Measurements from ENCODE around the gene TGFB1.

The TGFB1 gene

DNA sequence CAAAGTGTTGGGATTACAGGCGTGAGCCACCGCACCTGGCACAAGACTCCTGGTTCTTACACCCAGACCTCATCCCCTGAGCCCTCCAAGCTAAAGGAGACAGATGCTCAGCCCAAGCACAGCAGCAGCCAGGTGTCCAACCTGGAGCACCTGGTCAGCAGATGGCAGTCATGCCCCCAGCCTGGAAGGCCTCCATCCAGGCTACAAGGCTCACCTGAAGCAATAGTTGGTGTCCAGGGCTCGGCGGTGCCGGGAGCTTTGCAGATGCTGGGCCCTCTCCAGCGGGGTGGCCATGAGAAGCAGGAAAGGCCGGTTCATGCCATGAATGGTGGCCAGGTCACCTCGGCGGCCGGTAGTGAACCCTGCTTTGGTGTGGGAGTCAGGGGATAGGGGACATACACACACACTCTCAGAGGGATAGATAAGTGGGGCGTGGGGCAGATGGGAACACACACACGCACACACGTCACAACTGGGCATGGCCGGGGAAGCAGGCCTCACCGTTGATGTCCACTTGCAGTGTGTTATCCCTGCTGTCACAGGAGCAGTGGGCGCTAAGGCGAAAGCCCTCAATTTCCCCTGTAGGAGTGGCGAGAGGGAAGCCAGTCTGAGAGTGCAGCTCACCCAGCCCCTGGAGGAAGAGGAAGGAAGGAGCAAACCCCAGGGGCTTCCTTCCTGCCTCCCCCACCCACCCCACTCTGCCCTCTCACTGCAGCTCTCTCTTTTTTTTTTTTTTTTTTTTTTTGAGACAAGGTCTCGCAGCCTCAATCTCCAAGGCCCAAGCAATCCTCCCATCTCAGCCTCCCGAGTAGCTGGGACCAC, 11.8 kb downstream of the TGFB1 start:
- Mint-ChIP-seq H3K36me3 (ENCODE audit: low read depth) (peaks cover 42% of the 10 kb centered on the region), H3K27ac (no peak overlapping the region), H3K9me3 (no peaks in the 10 kb centered on the region), H3K4me3 (no peak overlapping the region), H3K27me3 (ENCODE audit: low read depth) (no peaks in the 10 kb centered on the region), H3K4me1 (ENCODE audit: low read depth) (peaks cover 27% of the 10 kb centered on the region)

DNA sequence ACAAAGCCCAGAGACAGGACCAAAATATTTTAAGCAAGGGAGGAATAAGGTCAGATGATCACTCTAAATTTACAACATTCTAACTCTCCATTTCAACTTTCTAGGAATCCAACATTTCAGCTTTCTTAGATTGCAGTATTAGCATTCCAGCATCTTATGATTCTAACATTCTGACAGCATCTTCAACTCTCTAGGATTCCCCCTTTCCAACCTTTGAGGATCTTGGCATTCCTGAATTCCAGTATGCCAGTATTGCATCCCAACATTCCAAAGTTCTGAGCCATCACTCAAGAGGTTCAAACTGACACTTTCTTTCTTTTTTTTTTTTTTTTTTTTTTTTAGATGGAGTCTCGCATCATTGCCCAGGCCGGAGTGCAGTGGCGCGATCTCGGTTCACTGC, 13.8 kb downstream of the TGFB1 start:
- Mint-ChIP-seq H3K9me3 (no peaks in the 10 kb centered on the region), H3K27me3 (ENCODE audit: low read depth) (no peaks in the 10 kb centered on the region), H3K27ac (no peak overlapping the region), H3K36me3 (ENCODE audit: low read depth) (peaks cover 37% of the 10 kb centered on the region), H3K4me1 (ENCODE audit: low read depth) (peaks cover 30% of the 10 kb centered on the region), H3K4me3 (no peak overlapping the region)

DNA sequence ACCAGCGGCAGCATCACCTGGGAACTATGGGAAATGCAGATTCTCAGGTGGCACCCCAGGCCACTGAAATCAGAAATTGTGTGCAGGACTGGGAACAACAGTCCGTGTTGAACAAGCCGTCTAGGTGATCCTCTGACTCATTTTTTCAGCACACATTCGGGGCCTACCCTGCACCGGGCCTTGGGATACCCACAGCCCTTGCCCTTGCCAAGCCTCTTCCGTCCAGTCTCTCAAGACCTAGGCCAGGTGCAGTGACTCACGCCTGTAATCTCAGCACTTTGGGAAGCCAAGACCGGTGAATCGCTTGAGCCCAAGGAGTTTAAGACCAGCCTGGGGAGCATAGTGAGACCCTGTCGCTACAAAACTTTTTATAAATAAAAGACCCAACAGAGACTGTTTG, 18.3 kb downstream of the TGFB1 start:
- no peak overlapping the region for H3K4me3 Mint-ChIP-seq
- H3K27me3 Mint-ChIP-seq (ENCODE audit: low read depth), result no peaks in the 10 kb centered on the region
- H3K27ac Mint-ChIP-seq, result no peak overlapping the region
- H3K9me3 Mint-ChIP-seq, result no peaks in the 10 kb centered on the region
- H3K4me1 Mint-ChIP-seq (ENCODE audit: low read depth), result peaks cover 31% of the 10 kb centered on the region
- H3K36me3 Mint-ChIP-seq (ENCODE audit: low read depth), result peaks cover 34% of the 10 kb centered on the region

DNA sequence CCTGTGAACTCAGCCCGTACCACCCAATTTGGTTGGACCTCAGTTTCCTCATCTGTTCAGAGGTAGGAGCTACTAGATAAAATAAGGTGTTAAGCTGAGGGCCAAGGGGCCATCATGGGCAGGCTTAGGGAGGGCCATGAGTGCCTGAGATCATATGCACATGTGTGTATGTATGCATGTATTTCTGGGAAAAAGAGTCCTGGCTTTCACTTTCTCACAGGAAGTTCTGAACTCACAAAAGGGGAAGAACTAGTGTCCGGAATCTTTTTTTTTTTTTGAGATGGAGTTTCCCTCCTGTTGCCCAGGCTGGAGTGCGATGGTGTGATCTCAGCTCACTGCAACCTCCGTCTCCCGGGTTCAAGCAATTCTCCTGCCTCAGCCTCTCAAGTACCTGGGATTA, 18.9 kb downstream of the TGFB1 start:
- peak overlapping the region; percentile 15 for H3K27ac Mint-ChIP-seq
- H3K4me1 Mint-ChIP-seq (ENCODE audit: low read depth), result peaks cover 32% of the 10 kb centered on the region
- no peak overlapping the region for H3K4me3 Mint-ChIP-seq
- H3K9me3 Mint-ChIP-seq, result no peaks in the 10 kb centered on the region
- no peaks in the 10 kb centered on the region for H3K27me3 Mint-ChIP-seq (ENCODE audit: low read depth)
- peaks cover 34% of the 10 kb centered on the region for H3K36me3 Mint-ChIP-seq (ENCODE audit: low read depth)

DNA sequence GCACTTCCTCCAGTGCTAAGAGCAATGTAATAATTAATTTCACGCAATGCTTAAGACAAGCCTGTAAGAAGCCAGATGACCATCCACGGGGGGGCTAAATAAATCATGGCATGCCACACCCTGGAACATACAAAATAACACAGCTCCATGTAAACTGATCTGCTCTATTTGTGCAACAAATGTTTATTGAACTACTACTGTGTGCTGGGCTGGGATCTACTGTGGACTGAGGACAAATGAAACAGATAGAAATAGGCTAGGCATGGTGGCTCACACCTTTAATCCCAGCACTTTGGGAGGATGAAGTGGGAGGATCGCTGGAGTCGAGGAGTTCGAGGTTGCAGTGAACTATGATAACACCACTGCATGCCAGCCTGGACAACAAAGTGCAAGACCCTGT, 21.3 kb downstream of the TGFB1 start:
- Mint-ChIP-seq H3K27ac (no peak overlapping the region), H3K4me1 (ENCODE audit: low read depth) (peaks cover 43% of the 10 kb centered on the region), H3K9me3 (no peaks in the 10 kb centered on the region), H3K4me3 (no peak overlapping the region), H3K27me3 (ENCODE audit: low read depth) (no peaks in the 10 kb centered on the region), H3K36me3 (ENCODE audit: low read depth) (peaks cover 42% of the 10 kb centered on the region)

DNA sequence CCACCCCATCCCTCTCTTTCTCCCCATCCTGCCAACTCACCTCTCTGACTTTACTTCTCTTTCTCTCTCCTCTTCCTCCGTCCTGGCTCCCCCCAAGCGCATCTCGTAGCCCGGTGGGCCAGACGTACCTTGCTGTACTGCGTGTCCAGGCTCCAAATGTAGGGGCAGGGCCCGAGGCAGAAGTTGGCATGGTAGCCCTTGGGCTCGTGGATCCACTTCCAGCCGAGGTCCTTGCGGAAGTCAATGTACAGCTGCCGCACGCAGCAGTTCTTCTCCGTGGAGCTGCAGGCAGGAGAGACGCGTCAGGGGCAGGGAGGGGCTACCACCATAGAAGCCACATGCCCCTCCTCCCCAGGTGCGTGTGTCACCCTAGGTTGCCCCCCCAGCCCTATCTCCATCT, 21.7 kb downstream of the TGFB1 start:
- Mint-ChIP-seq H3K27me3 (ENCODE audit: low read depth) (no peaks in the 10 kb centered on the region), H3K4me3 (no peak overlapping the region), H3K36me3 (ENCODE audit: low read depth) (peaks cover 43% of the 10 kb centered on the region), H3K9me3 (no peaks in the 10 kb centered on the region), H3K4me1 (ENCODE audit: low read depth) (peaks cover 44% of the 10 kb centered on the region), H3K27ac (no peak overlapping the region)

DNA sequence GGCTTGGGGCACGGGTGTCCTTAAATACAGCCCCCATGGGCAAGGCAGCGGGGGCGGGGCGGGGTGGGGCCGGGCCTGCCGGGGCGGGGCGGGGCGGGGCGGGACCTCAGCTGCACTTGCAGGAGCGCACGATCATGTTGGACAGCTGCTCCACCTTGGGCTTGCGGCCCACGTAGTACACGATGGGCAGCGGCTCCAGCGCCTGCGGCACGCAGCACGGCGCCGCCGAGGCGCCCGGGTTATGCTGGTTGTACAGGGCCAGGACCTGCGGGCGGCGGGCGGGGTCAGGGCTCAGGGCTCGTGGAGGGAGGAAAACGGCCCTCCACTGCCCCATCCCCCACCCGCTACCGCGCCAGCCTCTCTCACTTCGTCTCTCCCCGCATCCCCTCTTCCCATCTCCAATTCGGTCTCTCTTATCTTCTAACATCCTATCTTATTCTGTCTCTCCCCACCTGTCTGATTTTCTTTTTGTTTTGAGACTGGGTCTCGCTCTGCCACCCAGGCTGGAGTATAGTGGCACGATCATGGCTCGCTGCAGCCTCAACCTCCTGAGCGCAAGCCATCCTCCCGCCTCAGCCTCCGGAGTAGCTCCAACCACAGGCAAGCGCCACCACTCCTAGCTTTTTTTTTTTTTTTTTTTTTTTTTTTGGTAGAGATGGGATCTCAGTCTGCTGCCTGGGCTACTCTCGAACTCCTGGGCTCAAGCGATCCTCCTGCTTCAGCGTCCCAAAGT, 22.6 kb downstream of the TGFB1 start:
- Mint-ChIP-seq H3K27me3 (ENCODE audit: low read depth) (no peaks in the 10 kb centered on the region), H3K9me3 (no peaks in the 10 kb centered on the region), H3K27ac (no peak overlapping the region), H3K4me3 (peak overlapping the region; percentile 57), H3K36me3 (ENCODE audit: low read depth) (peaks cover 47% of the 10 kb centered on the region), H3K4me1 (ENCODE audit: low read depth) (peaks cover 51% of the 10 kb centered on the region)

DNA sequence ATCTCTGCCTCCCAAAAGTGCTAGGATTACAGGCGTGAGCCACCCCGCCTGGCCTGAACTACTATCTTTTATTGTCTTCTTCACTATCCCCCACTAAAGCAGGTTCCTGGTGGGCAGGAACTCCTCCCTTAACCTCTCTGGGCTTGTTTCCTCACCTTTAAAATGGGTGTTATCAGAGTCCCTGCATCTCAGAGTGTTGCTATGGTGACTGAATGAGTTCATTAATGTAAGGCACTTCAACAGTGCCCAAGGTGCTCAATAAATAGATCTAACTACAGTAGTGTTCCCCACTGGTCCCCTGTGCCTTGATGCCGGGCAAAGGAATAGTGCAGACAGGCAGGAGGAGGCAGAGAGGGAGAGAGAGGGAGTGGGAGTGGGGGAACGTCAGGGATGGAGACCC, 23.2 kb downstream of the TGFB1 start:
- H3K4me3 Mint-ChIP-seq, result peak overlapping the region; percentile 62
- peaks cover 50% of the 10 kb centered on the region for H3K4me1 Mint-ChIP-seq (ENCODE audit: low read depth)
- peaks cover 48% of the 10 kb centered on the region for H3K36me3 Mint-ChIP-seq (ENCODE audit: low read depth)
- no peaks in the 10 kb centered on the region for H3K27me3 Mint-ChIP-seq (ENCODE audit: low read depth)
- H3K9me3 Mint-ChIP-seq, result no peaks in the 10 kb centered on the region
- peak overlapping the region; percentile 71 for H3K27ac Mint-ChIP-seq

DNA sequence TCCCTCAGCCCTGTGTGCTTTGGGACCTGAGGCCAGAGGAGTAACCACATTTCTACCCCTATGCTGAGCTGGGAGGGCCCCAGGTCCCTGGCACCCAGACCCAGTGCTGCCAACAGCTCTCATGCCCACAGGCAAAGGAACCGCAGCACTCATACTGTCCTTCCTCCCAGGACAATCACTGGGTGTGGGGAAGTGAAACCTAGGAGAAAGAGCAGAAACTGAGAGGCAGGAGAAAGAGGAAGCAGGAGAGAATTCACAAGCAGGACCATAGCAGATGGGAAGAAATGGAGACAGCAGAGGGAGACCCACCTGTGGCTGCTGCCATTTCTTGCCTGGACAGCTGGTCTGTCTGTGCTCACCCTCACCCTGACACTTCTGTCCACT, 24.9 kb downstream of the TGFB1 start:
- Mint-ChIP-seq H3K36me3 (ENCODE audit: low read depth) (peaks cover 49% of the 10 kb centered on the region), H3K4me3 (peak overlapping the region; percentile 80), H3K27ac (peak overlapping the region; percentile 86)

DNA sequence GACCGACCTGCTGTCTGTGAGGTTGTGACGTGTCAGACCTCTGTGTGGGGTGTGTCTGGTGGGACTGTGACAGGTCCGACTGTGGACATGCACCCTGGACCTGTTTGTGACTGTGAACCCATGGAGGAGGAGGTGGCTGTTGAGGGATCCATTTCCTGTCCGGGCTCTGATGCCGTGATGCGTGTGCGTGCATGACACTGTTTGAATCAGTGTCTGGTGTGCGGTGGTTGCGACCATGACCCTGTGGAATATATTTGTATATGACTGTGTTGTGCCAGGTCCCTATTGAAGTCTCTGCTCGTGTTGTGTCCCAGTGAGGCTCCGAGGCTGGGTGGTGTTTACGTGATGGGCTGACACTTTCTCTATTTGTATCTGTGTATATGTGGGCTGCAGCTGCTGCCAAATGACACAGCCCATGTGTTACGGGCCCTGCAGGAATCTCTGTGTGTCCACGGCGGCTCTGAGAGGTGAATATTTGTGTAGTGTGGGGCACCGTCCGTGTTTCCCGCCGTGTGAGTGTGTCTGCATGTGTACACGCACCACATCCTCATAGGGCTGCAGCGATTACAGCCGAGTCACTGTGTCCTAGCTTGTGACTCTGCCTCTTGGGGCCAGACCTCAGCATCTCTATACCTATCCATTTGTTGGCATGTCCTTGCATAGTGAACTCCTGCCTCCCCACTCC, 25.4 kb downstream of the TGFB1 start:
- H3K27me3 Mint-ChIP-seq (ENCODE audit: low read depth), result no peaks in the 10 kb centered on the region
- H3K4me3 Mint-ChIP-seq, result peak overlapping the region; percentile 80
- peak overlapping the region; percentile 86 for H3K27ac Mint-ChIP-seq
- peaks cover 58% of the 10 kb centered on the region for H3K4me1 Mint-ChIP-seq (ENCODE audit: low read depth)
- H3K36me3 Mint-ChIP-seq (ENCODE audit: low read depth), result peaks cover 49% of the 10 kb centered on the region
- no peaks in the 10 kb centered on the region for H3K9me3 Mint-ChIP-seq

More for the DNA sequence above, 24.9 kb downstream of the TGFB1 start:
- Mint-ChIP-seq H3K4me1 (ENCODE audit: low read depth) (peaks cover 58% of the 10 kb centered on the region), H3K27me3 (ENCODE audit: low read depth) (no peaks in the 10 kb centered on the region), H3K9me3 (no peaks in the 10 kb centered on the region)

DNA sequence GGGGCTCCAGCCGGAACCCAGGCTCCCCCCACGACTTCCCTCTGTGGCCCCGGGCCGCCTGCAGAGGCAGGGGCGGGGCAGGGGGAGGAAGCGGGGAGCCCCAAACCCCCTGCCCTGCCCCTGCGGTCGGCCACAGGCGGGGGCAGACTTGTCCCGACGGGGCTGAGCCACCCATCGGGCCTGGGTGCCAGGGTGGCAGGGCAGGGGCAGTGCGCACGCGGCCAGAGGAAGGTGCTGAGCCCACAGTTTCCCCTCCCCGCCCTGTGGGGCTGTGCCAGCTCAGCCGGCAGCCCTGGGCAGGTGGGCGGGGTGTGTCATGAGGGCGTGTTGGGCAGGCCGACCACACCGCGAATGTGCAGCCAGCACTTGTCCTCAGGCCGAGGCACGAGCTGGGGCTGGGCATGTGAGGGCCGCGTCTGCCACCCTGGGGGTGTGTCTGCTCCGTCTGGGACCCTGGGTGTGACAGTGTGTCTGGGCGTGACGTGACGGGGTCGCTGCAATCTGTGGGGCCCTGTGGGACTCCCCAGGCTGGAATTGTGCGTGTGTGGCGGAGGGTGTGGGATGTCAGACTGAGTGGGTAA, 26.1 kb downstream of the TGFB1 start:
- no peaks in the 10 kb centered on the region for H3K27me3 Mint-ChIP-seq (ENCODE audit: low read depth)
- peaks cover 56% of the 10 kb centered on the region for H3K4me1 Mint-ChIP-seq (ENCODE audit: low read depth)
- peak overlapping the region; percentile 86 for H3K27ac Mint-ChIP-seq
- H3K36me3 Mint-ChIP-seq (ENCODE audit: low read depth), result peaks cover 53% of the 10 kb centered on the region
- H3K4me3 Mint-ChIP-seq, result peak overlapping the region; percentile 80
- H3K9me3 Mint-ChIP-seq, result no peaks in the 10 kb centered on the region

DNA sequence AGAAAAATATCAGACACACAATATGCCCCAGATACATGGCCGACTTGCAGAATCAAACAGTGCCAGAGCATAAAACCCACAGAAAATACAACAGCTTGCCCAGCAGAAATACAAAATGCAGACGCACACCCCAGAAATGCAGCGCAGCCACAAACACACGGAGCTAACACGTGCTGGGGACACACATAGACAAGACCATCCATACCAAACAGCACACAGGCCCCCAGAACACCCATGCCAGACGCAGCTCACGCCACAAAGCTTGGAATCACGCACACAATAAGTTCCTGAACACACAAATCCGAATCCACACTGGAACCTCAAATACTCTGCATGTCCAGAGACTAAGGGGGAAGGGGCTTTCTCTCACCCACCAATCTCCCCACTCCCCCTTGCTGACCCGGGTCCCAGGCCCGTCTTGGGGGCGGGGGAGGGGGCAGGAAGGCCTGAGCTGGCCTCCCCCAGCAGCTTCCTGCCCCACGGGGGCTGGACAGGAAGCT, 26.6 kb downstream of the TGFB1 start:
- H3K27me3 Mint-ChIP-seq (ENCODE audit: low read depth), result no peaks in the 10 kb centered on the region
- peaks cover 52% of the 10 kb centered on the region for H3K4me1 Mint-ChIP-seq (ENCODE audit: low read depth)
- H3K36me3 Mint-ChIP-seq (ENCODE audit: low read depth), result peaks cover 50% of the 10 kb centered on the region
- H3K27ac Mint-ChIP-seq, result peak overlapping the region; percentile 89
- H3K4me3 Mint-ChIP-seq, result peak overlapping the region; percentile 65
- H3K9me3 Mint-ChIP-seq, result no peaks in the 10 kb centered on the region

DNA sequence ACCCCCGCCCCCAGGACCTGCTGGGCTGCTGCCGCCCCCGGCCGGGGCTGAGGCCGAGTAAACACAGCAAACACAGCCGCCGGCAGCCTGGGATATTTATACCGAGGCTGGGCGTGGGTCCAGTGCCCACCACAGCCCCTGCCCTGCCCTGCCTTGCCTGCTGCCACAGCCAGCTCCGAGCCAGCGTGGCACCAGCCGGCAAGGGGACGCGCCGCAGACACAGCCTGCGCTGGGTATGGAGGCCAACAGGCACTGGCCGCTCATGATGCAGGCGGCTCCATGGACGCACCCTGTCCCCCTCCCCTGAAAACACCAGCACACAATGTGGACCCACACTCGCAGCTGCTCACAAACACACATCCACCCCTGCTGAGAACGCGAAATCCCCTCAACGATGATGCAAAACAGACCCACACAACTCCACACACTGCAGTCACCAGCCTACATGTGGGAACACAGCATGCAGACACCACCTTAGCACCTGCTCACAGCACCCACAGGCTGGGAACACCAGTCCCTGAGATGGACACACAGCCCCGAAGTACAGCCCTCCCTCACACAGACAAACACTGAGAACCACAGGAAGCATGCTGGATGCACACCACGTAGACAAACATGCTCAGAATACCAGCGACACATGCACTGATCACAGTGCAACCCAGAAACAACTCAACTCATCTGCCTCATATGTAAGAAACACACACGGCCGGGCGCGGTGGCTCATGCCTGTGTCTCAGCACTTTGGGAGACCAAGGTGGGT, 27.6 kb downstream of the TGFB1 start:
- Mint-ChIP-seq H3K4me1 (ENCODE audit: low read depth) (peaks cover 45% of the 10 kb centered on the region), H3K27me3 (ENCODE audit: low read depth) (no peaks in the 10 kb centered on the region), H3K4me3 (peak overlapping the region; percentile 65), H3K27ac (peak overlapping the region; percentile 89), H3K9me3 (no peaks in the 10 kb centered on the region), H3K36me3 (ENCODE audit: low read depth) (peaks cover 43% of the 10 kb centered on the region)

DNA sequence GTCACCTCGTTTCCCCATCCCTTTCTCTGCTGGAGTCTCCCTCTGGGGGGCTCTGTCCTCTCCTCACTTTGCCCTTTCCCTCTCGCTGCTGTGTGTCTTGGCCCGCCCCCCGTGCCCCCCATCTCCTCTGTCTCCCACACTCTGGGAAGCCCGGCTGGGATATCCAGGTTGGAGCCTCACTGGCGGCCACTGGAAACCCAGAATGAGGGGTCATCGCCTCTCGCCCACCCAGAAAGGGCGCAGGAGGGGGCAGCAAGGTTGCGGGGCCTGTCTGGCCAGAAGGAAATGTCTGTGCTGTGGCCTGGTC, 28.1 kb downstream of the TGFB1 start:
- Mint-ChIP-seq H3K27me3 (ENCODE audit: low read depth) (no peaks in the 10 kb centered on the region), H3K4me1 (ENCODE audit: low read depth) (peaks cover 44% of the 10 kb centered on the region), H3K9me3 (no peaks in the 10 kb centered on the region), H3K27ac (no peak overlapping the region), H3K36me3 (ENCODE audit: low read depth) (peaks cover 45% of the 10 kb centered on the region), H3K4me3 (no peak overlapping the region)

All from T-helper 1 cell treated with Interleukin-12 subunit alpha and Interleukin-12 subunit beta and Interleukin-4 antibody, amounts not matched to agents 30 μg/mL and 1 μg/mL, for 36 hours (primary cell).